Tibial artery (tissue), 4 donors: ENCODE data around the gene C10orf53.
"Not testable (repeated sequence)": the region's sequence is repeated elsewhere in the genome, so short reads cannot be mapped to it uniquely, and the experiment has no call there.

ENCODE experiments used
- DNase-seq, 2 donors: peaks; one replicate each; pipeline ENCODE4 v3.0.0-alpha.2; 2019
- H3K27ac ChIP-seq, 2 donors: fragments of 200-600 bp; sonication (generic) in 1 of 2; 1 replicate in 1 of 2; 2 replicates in 1 of 2; pipeline ENCODE4 v1.5.1; 2018 to 2019; ENCODE audit warnings: mild to moderate bottlenecking in 1 of 2
- H3K27me3 ChIP-seq, 2 donors: fragments of 200-600 bp; sonication (generic) in 1 of 2; one replicate each; pipeline versions ENCODE4 v1.5.1 to v1.6.0; 2016 to 2019
- H3K36me3 ChIP-seq, 3 donors: fragments of 200-600 bp; sonication (generic) in 2 of 3; one replicate each; pipeline ENCODE4 v1.5.1; 2016 to 2019; ENCODE audit warnings: mild to moderate bottlenecking in 2 of 3
- H3K4me1 ChIP-seq, 4 donors: fragments of 200-600 bp; sonication (generic) in 2 of 4; 1 replicate in 3 of 4; 2 replicates in 1 of 4; pipeline ENCODE4 v1.5.1; 2016 to 2019
- H3K4me3 ChIP-seq, 2 donors: fragments of 200-600 bp; sonication (generic) in 1 of 2; 1 replicate in 1 of 2; 2 replicates in 1 of 2; pipeline ENCODE4 v1.5.1; 2018 to 2019; ENCODE audit warnings: mild to moderate bottlenecking in 2 of 2
- H3K9me3 ChIP-seq, 3 donors: fragments of 200-600 bp; sonication (generic) in 1 of 3; one replicate each; pipeline ENCODE4 v1.5.1; 2016 to 2019
- intact Hi-C: fragments of 100-400 bp; cut with DNase I; formaldehyde crosslinking; loops from one replicate; pipeline ENCODE4 v1.15.0; 2023; ENCODE audit warnings: low total_unique reads
- TF ChIP-seq, protein P1 (sequence below), 2 experiments: fragments of 200-600 bp in 1 of 2; fragments of 450-650 bp in 1 of 2; IDR thresholded peaks; one replicate each; pipeline ENCODE4 v1.5.1; 2017 to 2019; ENCODE audit warnings: antibody characterized with exemption in 2 of 2, mild to moderate bottlenecking in 1 of 2, moderate library complexity in 1 of 2

C10orf53 gene

GRCh38 chr10:49709934-49710333 is 30.5 kb downstream of the C10orf53 start:
- DNase-seq, result no peak
- intact Hi-C loops, result no loop called here
- Histone ChIP-seq H3K4me3 (no peak overlapping the region), H3K27ac (no peak overlapping the region), H3K27me3 (no peaks in the 10 kb centered on the region), H3K9me3 (peaks cover 0 to 3% (median 0%) of the 10 kb centered on the region in 3 donors), H3K4me1 (no peaks in the 10 kb centered on the region), H3K36me3 (no peaks in the 10 kb centered on the region)
- TF ChIP-seq, protein P1, sequence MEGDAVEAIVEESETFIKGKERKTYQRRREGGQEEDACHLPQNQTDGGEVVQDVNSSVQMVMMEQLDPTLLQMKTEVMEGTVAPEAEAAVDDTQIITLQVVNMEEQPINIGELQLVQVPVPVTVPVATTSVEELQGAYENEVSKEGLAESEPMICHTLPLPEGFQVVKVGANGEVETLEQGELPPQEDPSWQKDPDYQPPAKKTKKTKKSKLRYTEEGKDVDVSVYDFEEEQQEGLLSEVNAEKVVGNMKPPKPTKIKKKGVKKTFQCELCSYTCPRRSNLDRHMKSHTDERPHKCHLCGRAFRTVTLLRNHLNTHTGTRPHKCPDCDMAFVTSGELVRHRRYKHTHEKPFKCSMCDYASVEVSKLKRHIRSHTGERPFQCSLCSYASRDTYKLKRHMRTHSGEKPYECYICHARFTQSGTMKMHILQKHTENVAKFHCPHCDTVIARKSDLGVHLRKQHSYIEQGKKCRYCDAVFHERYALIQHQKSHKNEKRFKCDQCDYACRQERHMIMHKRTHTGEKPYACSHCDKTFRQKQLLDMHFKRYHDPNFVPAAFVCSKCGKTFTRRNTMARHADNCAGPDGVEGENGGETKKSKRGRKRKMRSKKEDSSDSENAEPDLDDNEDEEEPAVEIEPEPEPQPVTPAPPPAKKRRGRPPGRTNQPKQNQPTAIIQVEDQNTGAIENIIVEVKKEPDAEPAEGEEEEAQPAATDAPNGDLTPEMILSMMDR (IDR thresholded peaks at IDR 0.05), result no peak

- H3K4me1 ChIP-seq, result no peaks in the 10 kb centered on the region
- intact Hi-C loops, result no loop called here
- H3K27ac ChIP-seq, result no peak overlapping the region
- TF ChIP-seq, protein P1 (IDR thresholded peaks at IDR 0.05), result no peak
- H3K9me3 ChIP-seq, result peaks cover 0 to 4% (median 0%) of the 10 kb centered on the region in 3 donors
- DNase-seq, result no peak
- no peaks in the 10 kb centered on the region for H3K36me3 ChIP-seq
- H3K4me3 ChIP-seq, result no peak overlapping the region
- no peaks in the 10 kb centered on the region for H3K27me3 ChIP-seq
These were observed 31.5 kb downstream of the C10orf53 start for GRCh38 chr10:49710966-49711365.

DNA sequence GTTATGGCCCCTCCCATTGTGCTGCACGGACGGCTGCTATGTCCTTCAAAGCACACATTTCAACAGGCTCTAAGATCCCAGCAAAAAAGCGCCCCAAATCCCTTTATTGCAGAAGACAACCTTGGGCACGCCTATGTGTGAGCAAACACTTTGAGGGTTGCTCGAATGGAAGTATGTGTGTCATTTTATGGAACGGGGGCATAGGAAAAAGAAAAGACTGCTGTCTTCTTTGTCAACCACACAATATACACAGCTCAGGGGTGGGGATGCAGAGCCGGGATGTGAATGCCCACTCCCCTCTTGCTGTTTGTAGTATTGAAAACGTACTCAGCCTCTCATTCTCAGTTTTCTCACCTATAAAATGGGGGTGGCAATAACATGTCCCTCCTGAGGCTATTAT is 32.0 kb downstream of the C10orf53 start:
- no peak overlapping the region for H3K27ac ChIP-seq
- intact Hi-C loops, result no loop called here
- H3K27me3 ChIP-seq, result no peaks in the 10 kb centered on the region
- TF ChIP-seq, protein P1 (IDR thresholded peaks at IDR 0.05), result no peak
- no peaks in the 10 kb centered on the region for H3K4me1 ChIP-seq
- H3K9me3 ChIP-seq, result peaks cover 0 to 4% (median 0%) of the 10 kb centered on the region in 3 donors
- H3K4me3 ChIP-seq, result no peak overlapping the region
- H3K36me3 ChIP-seq, result no peaks in the 10 kb centered on the region
- DNase-seq, result no peak

GRCh38 chr10:49713266-49713665 is 33.8 kb downstream of the C10orf53 start:
- no peak overlapping the region for H3K4me3 ChIP-seq

DNA sequence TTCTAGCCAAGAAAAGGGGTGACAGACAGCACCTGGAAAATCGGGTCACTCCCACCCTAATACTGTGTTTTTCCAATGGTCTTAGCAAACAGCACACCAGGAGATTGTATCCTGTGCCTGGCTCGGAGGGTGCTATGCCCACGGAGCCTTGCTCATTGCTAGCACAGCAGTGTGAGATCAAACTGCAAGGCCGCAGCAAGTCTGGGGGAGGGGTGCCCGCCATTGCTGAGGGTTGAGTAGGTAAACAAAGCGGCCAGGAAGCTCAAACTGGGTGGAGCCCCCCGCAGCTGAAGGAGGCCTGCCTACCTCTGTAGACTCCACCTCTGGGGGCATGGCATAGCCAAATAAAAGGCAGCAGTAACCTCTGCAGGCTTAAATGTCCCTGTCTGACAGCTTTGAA is 35.7 kb downstream of the C10orf53 start:
- H3K4me3 ChIP-seq, H3K4me1 ChIP-seq, H3K36me3 ChIP-seq, H3K27ac ChIP-seq, H3K9me3 ChIP-seq, intact Hi-C loops, DNase-seq, H3K27me3 ChIP-seq: not testable (repeated sequence)

More at GRCh38 chr10:49713266-49713665, 33.8 kb downstream of the C10orf53 start:
- no peaks in the 10 kb centered on the region for H3K4me1 ChIP-seq
- intact Hi-C loops, result no loop called here
- DNase-seq, result no peak
- TF ChIP-seq, protein P1 (IDR thresholded peaks at IDR 0.05), result no peak
- no peaks in the 10 kb centered on the region for H3K27me3 ChIP-seq
- peaks cover 0 to 4% (median 0%) of the 10 kb centered on the region in 3 donors for H3K9me3 ChIP-seq
- no peaks in the 10 kb centered on the region for H3K36me3 ChIP-seq
- no peak overlapping the region for H3K27ac ChIP-seq

DNA sequence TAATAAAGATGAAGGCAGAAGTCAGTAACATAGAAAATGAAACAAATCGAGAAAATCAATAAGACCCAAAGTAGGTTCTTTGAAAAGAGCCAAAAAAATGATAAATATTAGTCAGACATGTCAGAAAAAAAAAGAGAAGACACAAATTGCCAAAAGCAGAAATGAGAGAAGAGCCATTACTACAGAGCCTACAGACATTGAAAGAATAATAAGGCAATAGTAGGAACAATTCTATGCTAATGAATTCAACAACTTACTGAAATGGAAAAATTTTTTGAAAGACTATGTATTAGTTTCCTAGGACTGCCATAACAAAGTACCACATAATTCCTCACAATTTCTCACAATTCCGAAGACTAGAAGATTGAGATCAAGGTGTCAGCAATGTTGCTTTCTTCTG is 47.1 kb downstream of the C10orf53 start:
- H3K27ac ChIP-seq, result no peak overlapping the region
- no peak overlapping the region for H3K4me3 ChIP-seq
- no peaks in the 10 kb centered on the region for H3K36me3 ChIP-seq
- no peaks in the 10 kb centered on the region for H3K27me3 ChIP-seq
- intact Hi-C loops, result no loop called here
- H3K4me1 ChIP-seq, result no peaks in the 10 kb centered on the region
- DNase-seq, result no peak
- peaks cover 0 to 18% (median 11%) of the 10 kb centered on the region in 3 donors for H3K9me3 ChIP-seq
- TF ChIP-seq, protein P1 (IDR thresholded peaks at IDR 0.05), result no peak
